Cortex of kidney (tissue), 1 donor: ENCODE measurements around the gene VCL.
"Not testable (repeated sequence)": the region's sequence is repeated elsewhere in the genome, so short reads cannot be mapped to it uniquely, and the experiment has no call there.

Source experiments
- DNase-seq: peaks from one replicate; lab custom pipeline; 2025; lab: John Stamatoyannopoulos, UW

The VCL gene

GRCh38 chr10:74006269-74006668, 8.4 kb downstream of the VCL start:
- no peak for DNase-seq

GRCh38 chr10:74008212-74008731, 10.4 kb downstream of the VCL start:
- no peak for DNase-seq

GRCh38 chr10:74011017-74011416, 13.1 kb downstream of the VCL start:
- DNase-seq: no peak

GRCh38 chr10:74011770-74012169, 13.9 kb downstream of the VCL start:
- no peak for DNase-seq

GRCh38 chr10:74012480-74012879, 14.6 kb downstream of the VCL start:
- DNase-seq: no peak

GRCh38 chr10:74013004-74013403, 15.1 kb downstream of the VCL start:
- no peak for DNase-seq

GRCh38 chr10:74014574-74014973, 16.7 kb downstream of the VCL start:
- DNase-seq: not testable (repeated sequence)

- DNase-seq: no peak
Observed at GRCh38 chr10:74018241-74018640, 20.3 kb downstream of the VCL start.

GRCh38 chr10:74021248-74022055, 23.5 kb downstream of the VCL start:
- no peak for DNase-seq

GRCh38 chr10:74022926-74023629, 25.2 kb downstream of the VCL start:
- no peak for DNase-seq

GRCh38 chr10:74024600-74024999, 26.7 kb downstream of the VCL start:
- no peak for DNase-seq

- no peak for DNase-seq
Observed at GRCh38 chr10:74025380-74025978, 27.6 kb downstream of the VCL start.

- DNase-seq: no peak
Observed at GRCh38 chr10:74026428-74027015, 28.6 kb downstream of the VCL start.

- no peak for DNase-seq
Observed at GRCh38 chr10:74027702-74028101, 29.8 kb downstream of the VCL start.

- DNase-seq: no peak
Observed at GRCh38 chr10:74029943-74030342, 32.0 kb downstream of the VCL start.

- not testable (repeated sequence) for DNase-seq
Observed at GRCh38 chr10:74032208-74032607, 34.3 kb downstream of the VCL start.

- DNase-seq: no peak
Observed at GRCh38 chr10:74032900-74033655, 35.2 kb downstream of the VCL start.

GRCh38 chr10:74033702-74034101, 35.8 kb downstream of the VCL start:
- no peak for DNase-seq

- DNase-seq: no peak
Observed at GRCh38 chr10:74034301-74034700, 36.4 kb downstream of the VCL start.

- no peak for DNase-seq
Observed at GRCh38 chr10:74035303-74035702, 37.4 kb downstream of the VCL start.

- DNase-seq: no peak
Observed at GRCh38 chr10:74036474-74036873, 38.6 kb downstream of the VCL start.
